ENCODE results near the gene TLDC2.

- TF ChIP-seq CTCF (IDR thresholded peaks at IDR 0.05) (no peak), POLR2A (IDR thresholded peaks at IDR 0.05) (no peak), EP300 (IDR thresholded peaks at IDR 0.05) (no peak), POLR2AphosphoS5 (IDR thresholded peaks at IDR 0.05) (no peak)
Measured at GRCh38 chr20:36917943-36918342, 42.0 kb downstream of the TLDC2 start.
